ENCODE results near the gene VPS26B.

VPS26B gene

GRCh38 chr11:134293119-134294113 is 68.9 kb downstream of the VPS26B start:
- Histone ChIP-seq H3K27ac (replicated peaks) (no peak overlapping the region), H3K4me3 (replicated peaks; ENCODE audit: insufficient read depth, low read length) (no peak overlapping the region), H3K27me3 (ENCODE audit: insufficient read depth, poor library complexity, severe bottlenecking) (no peaks in the 10 kb centered on the region)
- TF ChIP-seq POLR2AphosphoS5 (IDR thresholded peaks at IDR 0.05; ENCODE audit: low read depth): no peak
- no peak for DNase-seq (ENCODE audit: low read depth in 1 of 2, low spot score in 1 of 2)

- Histone ChIP-seq H3K27ac (replicated peaks) (no peak overlapping the region), H3K27me3 (ENCODE audit: insufficient read depth, poor library complexity, severe bottlenecking) (no peaks in the 10 kb centered on the region), H3K4me3 (replicated peaks; ENCODE audit: insufficient read depth, low read length) (no peak overlapping the region)
- DNase-seq (ENCODE audit: low read depth in 1 of 2, low spot score in 1 of 2): no peak
- TF ChIP-seq REST (IDR thresholded peaks at IDR 0.05; ENCODE audit: insufficient replicate concordance, low read depth) (no peak), POLR2AphosphoS5 (IDR thresholded peaks at IDR 0.05; ENCODE audit: low read depth) (no peak), SPI1 (IDR thresholded peaks at IDR 0.05; ENCODE audit: borderline replicate concordance, low read depth) (no peak), CTCF (IDR thresholded peaks at IDR 0.05; ENCODE audit: insufficient read depth, low read length) (no peak), GABPA (IDR thresholded peaks at IDR 0.05; ENCODE audit: low read depth) (no peak)
These were observed 70.2 kb downstream of the VPS26B start for GRCh38 chr11:134294664-134295063.
